ENCODE results near the gene SMTNL2. TPM values are rescaled to one million over a fixed set of nuclear protein-coding genes. Genes with fewer than 3 reads are reported as not detected.

Gene SMTNL2
- total RNA-seq, 3 donors from 2014 or later, result 0.16 to 1.8 (median 0.98) TPM

- no peaks in the 10 kb centered on the region for H3K27me3 ChIP-seq
- TF ChIP-seq POLR2A (IDR thresholded peaks at IDR 0.05) (no peak), CTCF (IDR thresholded peaks at IDR 0.05) (no peak), POLR2AphosphoS5 (IDR thresholded peaks at IDR 0.05) (no peak)
- intact Hi-C loops (cut with DNase I; ENCODE audit: low total_unique reads), result loop anchor here (10.0 kb wide), 2 partner anchors 45 to 145 kb away; no protein-coding TSS in a partner anchor
- no peak overlapping the region for H3K27ac ChIP-seq
- no peak overlapping the region for H3K4me3 ChIP-seq
- no peaks in the 10 kb centered on the region for H3K9me3 ChIP-seq
- H3K4me1 ChIP-seq, result no peaks in the 10 kb centered on the region
- DNase-seq (ENCODE audit: low spot score in 2 of 2), result no peak
- no peaks in the 10 kb centered on the region for H3K36me3 ChIP-seq
Observed at GRCh38 chr17:4569591-4569990, 14.7 kb upstream of the SMTNL2 start.

DNA sequence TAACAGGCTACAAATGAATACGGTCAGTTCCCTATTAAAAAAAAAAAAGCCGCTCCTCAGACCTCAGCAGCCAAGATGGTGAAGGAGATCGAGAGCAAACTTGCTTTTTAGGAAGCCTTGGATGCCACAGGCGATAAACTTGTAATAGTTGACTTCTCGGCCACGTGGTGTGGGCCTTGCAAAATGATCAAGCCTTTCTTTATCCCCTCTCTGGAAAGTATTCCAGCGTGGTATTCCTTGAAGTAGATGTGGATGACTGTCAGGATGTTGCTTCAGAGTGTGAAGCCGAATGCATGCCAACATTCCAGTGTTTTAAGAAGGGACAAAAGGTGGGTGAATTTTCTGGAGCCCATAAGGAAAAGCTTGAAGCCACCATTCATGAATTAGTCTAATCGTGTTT lies 12.2 kb upstream of the SMTNL2 start:
- Histone ChIP-seq H3K27ac (no peak overlapping the region), H3K4me3 (no peak overlapping the region), H3K9me3 (no peaks in the 10 kb centered on the region), H3K27me3 (no peaks in the 10 kb centered on the region), H3K4me1 (no peaks in the 10 kb centered on the region), H3K36me3 (no peaks in the 10 kb centered on the region)
- peak in 1 of 2 donors; percentile 17 for DNase-seq (ENCODE audit: low spot score in 2 of 2)
- TF ChIP-seq POLR2AphosphoS5 (IDR thresholded peaks at IDR 0.05) (no peak), POLR2A (IDR thresholded peaks at IDR 0.05) (no peak), CTCF (IDR thresholded peaks at IDR 0.05) (no peak)
- intact Hi-C loops (cut with DNase I; ENCODE audit: low total_unique reads), result no loop called here

GRCh38 chr17:4573115-4573514 lies 11.2 kb upstream of the SMTNL2 start:
- Histone ChIP-seq H3K27ac (no peak overlapping the region), H3K27me3 (no peaks in the 10 kb centered on the region), H3K9me3 (no peaks in the 10 kb centered on the region), H3K4me3 (no peak overlapping the region), H3K4me1 (no peaks in the 10 kb centered on the region), H3K36me3 (no peaks in the 10 kb centered on the region)
- no peak for TF ChIP-seq POLR2A (IDR thresholded peaks at IDR 0.05)
- TF ChIP-seq POLR2AphosphoS5 (IDR thresholded peaks at IDR 0.05), result no peak
- no peak for TF ChIP-seq CTCF (IDR thresholded peaks at IDR 0.05)
- intact Hi-C loops (cut with DNase I; ENCODE audit: low total_unique reads), result no loop called here
- DNase-seq (ENCODE audit: low spot score in 2 of 2), result no peak

DNA sequence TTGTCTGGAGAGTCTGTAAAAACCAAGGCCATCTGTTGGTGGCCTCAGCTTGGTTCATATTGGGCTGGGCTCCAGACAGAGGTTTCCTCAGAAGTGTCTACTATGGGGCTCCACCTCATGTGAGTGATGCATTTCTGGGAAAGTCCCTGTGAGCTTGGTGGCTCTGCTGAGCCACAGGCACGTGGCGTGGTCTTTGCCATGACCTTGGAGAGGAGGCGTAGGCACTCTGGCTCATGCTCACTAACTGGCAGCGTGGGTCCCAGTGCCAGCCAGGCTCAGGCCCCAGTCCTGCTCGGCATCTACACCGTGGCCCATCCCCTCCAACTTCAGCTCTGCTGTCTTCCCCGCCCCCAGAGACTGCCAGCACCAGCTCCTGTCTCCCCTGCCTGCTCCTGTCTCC lies 10.7 kb upstream of the SMTNL2 start:
- intact Hi-C loops (cut with DNase I; ENCODE audit: low total_unique reads), result no loop called here
- peak in 1 of 2 donors; percentile 15 for DNase-seq (ENCODE audit: low spot score in 2 of 2)
- Histone ChIP-seq H3K9me3 (no peaks in the 10 kb centered on the region), H3K36me3 (no peaks in the 10 kb centered on the region), H3K27me3 (no peaks in the 10 kb centered on the region), H3K4me1 (no peaks in the 10 kb centered on the region), H3K27ac (no peak overlapping the region), H3K4me3 (no peak overlapping the region)
- no peak for TF ChIP-seq CTCF (IDR thresholded peaks at IDR 0.05)

GRCh38 chr17:4574448-4575045 lies 9.8 kb upstream of the SMTNL2 start:
- TF ChIP-seq POLR2A (IDR thresholded peaks at IDR 0.05) (no peak), POLR2AphosphoS5 (IDR thresholded peaks at IDR 0.05) (no peak), CTCF (IDR thresholded peaks at IDR 0.05) (no peak)
- intact Hi-C loops (cut with DNase I; ENCODE audit: low total_unique reads), result no loop called here
- Histone ChIP-seq H3K4me3 (no peak overlapping the region), H3K9me3 (no peaks in the 10 kb centered on the region), H3K27me3 (no peaks in the 10 kb centered on the region), H3K4me1 (no peaks in the 10 kb centered on the region), H3K27ac (no peak overlapping the region), H3K36me3 (no peaks in the 10 kb centered on the region)
- no peak for DNase-seq (ENCODE audit: low spot score in 2 of 2)
